B cell (primary cell): Measurements from ENCODE around the gene SERPINE2.

ENCODE experiments used
- EZH2 ChIP-seq: IDR thresholded peaks from 2 replicates; pipeline ENCODE4 v1.6.1; 2012; ENCODE audit warnings: borderline replicate concordance, low read depth, mild to moderate bottlenecking, moderate library complexity, low read length; ENCODE audit not compliant: insufficient read depth, poor library complexity, severe bottlenecking
- TF ChIP-seq, protein P1 (sequence below): fragments of 200-600 bp; IDR thresholded peaks from one replicate; pipeline ENCODE4 v1.8.0; 2022; ENCODE audit warnings: antibody characterized with exemption, mild to moderate bottlenecking

DNA sequence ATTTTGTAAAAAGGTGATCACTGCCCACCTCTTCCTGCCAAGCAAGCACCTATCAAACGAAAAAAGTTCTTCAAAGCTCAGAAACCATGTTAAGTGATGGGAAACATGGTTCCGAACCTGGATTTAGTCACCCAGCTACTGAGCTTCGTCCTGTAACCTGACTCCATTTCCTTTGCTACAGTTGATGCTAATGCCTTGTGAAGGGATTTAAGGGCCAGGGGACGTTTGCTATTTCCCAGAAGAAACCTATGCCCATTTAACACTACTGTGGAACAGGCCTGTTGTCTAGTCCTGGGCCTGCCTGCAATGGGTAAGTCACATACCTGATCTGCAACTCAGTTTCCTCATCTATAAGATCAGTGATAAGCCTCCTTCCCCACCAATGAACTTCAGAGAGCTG, 14.8 kb downstream of the SERPINE2 start:
- TF ChIP-seq, protein P1, sequence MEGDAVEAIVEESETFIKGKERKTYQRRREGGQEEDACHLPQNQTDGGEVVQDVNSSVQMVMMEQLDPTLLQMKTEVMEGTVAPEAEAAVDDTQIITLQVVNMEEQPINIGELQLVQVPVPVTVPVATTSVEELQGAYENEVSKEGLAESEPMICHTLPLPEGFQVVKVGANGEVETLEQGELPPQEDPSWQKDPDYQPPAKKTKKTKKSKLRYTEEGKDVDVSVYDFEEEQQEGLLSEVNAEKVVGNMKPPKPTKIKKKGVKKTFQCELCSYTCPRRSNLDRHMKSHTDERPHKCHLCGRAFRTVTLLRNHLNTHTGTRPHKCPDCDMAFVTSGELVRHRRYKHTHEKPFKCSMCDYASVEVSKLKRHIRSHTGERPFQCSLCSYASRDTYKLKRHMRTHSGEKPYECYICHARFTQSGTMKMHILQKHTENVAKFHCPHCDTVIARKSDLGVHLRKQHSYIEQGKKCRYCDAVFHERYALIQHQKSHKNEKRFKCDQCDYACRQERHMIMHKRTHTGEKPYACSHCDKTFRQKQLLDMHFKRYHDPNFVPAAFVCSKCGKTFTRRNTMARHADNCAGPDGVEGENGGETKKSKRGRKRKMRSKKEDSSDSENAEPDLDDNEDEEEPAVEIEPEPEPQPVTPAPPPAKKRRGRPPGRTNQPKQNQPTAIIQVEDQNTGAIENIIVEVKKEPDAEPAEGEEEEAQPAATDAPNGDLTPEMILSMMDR, result no peak
- TF ChIP-seq EZH2, result no peak
